PFSK-1 (cell line): ENCODE measurements around the gene CNTNAP2.

Experiments used
- POLR2AphosphoS5 ChIP-seq: IDR thresholded peaks from 2 replicates; pipeline ENCODE4 v1.6.1; 2012; ENCODE audit warnings: low read depth, mild to moderate bottlenecking, control low read depth, low read length, moderate library complexity
- TAF1 ChIP-seq: IDR thresholded peaks from 2 replicates; pipeline ENCODE4 v1.6.1; 2012; ENCODE audit warnings: low read length, control low read depth, borderline replicate concordance; ENCODE audit not compliant: insufficient read depth
- TF ChIP-seq, protein P1 (sequence below), 2 experiments: IDR thresholded peaks; 2 replicates each; pipeline versions ENCODE4 v1.6.1 to v1.8.0; 2011 to 2012; ENCODE audit warnings: low read depth in 2 of 2, low read length in 2 of 2, control low read depth in 1 of 2, inconsistent platforms in 1 of 2, mild to moderate bottlenecking in 1 of 2, moderate library complexity in 1 of 2; ENCODE audit not compliant: insufficient read depth in 1 of 2

DNA sequence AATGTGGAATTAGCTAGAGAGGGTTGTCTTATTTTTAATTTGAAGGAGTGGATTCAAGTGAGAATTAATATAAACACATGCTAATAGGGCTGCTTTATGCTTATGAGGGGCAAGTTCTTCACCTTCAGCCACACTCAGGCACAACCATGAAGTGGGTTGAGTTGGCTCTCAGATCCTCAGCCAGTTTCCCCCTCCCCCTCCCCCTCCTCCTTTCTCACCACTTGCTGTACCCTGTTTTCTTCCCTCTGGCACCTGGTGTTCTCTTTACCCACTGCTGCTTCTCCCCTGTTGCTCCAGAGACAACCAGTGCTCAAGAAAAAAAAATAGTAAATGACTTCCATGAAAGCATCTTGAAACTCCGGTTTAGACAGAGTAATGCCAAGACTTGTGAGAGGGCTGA is 1083.3 kb downstream of the CNTNAP2 start:
- TF ChIP-seq POLR2AphosphoS5 (no peak), TAF1 (no peak)
- TF ChIP-seq, protein P1, sequence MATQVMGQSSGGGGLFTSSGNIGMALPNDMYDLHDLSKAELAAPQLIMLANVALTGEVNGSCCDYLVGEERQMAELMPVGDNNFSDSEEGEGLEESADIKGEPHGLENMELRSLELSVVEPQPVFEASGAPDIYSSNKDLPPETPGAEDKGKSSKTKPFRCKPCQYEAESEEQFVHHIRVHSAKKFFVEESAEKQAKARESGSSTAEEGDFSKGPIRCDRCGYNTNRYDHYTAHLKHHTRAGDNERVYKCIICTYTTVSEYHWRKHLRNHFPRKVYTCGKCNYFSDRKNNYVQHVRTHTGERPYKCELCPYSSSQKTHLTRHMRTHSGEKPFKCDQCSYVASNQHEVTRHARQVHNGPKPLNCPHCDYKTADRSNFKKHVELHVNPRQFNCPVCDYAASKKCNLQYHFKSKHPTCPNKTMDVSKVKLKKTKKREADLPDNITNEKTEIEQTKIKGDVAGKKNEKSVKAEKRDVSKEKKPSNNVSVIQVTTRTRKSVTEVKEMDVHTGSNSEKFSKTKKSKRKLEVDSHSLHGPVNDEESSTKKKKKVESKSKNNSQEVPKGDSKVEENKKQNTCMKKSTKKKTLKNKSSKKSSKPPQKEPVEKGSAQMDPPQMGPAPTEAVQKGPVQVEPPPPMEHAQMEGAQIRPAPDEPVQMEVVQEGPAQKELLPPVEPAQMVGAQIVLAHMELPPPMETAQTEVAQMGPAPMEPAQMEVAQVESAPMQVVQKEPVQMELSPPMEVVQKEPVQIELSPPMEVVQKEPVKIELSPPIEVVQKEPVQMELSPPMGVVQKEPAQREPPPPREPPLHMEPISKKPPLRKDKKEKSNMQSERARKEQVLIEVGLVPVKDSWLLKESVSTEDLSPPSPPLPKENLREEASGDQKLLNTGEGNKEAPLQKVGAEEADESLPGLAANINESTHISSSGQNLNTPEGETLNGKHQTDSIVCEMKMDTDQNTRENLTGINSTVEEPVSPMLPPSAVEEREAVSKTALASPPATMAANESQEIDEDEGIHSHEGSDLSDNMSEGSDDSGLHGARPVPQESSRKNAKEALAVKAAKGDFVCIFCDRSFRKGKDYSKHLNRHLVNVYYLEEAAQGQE (IDR thresholded peaks at IDR 0.05; ENCODE audit: insufficient read depth in 1 of 2, low read depth in 2 of 2, low read length in 2 of 2), result no peak
